Neuronal stem cell (in vitro differentiated cells): Measurements from ENCODE around the gene ZNF317.

Experiments
- DNase-seq: peaks from one replicate; pipeline ENCODE4 v3.0.0-alpha.2; 2013; ENCODE audit warnings: low spot score
- H2AFZ ChIP-seq: one replicate; pipeline ENCODE4 v1.6.1; 2013; ENCODE audit warnings: mild to moderate bottlenecking, low read length, inconsistent platforms
- H2AK5ac ChIP-seq: 2 replicates; pipeline ENCODE4 v1.6.1; 2013; ENCODE audit warnings: low read depth, mild to moderate bottlenecking, inconsistent platforms, low read length, moderate library complexity, mixed read lengths
- H2BK120ac ChIP-seq: 2 replicates; pipeline ENCODE4 v1.6.1; 2013; ENCODE audit warnings: low read depth, mild to moderate bottlenecking, inconsistent platforms, low read length, moderate library complexity, mixed read lengths
- H2BK12ac ChIP-seq: one replicate; pipeline ENCODE4 v1.6.1; 2013; ENCODE audit warnings: low read length, inconsistent platforms
- H2BK15ac ChIP-seq: 2 replicates; pipeline ENCODE4 v1.6.1; 2013; ENCODE audit warnings: mild to moderate bottlenecking, low read length, inconsistent platforms, mixed read lengths
- H2BK5ac ChIP-seq: one replicate; pipeline ENCODE4 v1.6.1; 2013; ENCODE audit warnings: inconsistent platforms, mild to moderate bottlenecking, low read length, moderate library complexity
- H3K14ac ChIP-seq: one replicate; pipeline ENCODE4 v1.6.1; 2013; ENCODE audit warnings: low read length, inconsistent platforms
- H3K18ac ChIP-seq: 2 replicates; pipeline ENCODE4 v1.6.1; 2013; ENCODE audit warnings: low read length, inconsistent platforms
- H3K23ac ChIP-seq: 2 replicates; pipeline ENCODE4 v1.6.1; 2013; ENCODE audit warnings: low read depth, mild to moderate bottlenecking, mixed read lengths, low read length, inconsistent platforms; ENCODE audit not compliant: poor library complexity
- H3K27ac ChIP-seq: replicated peaks from 3 replicates; pipeline ENCODE4 v1.5.1; 2013; ENCODE audit warnings: low read length, inconsistent platforms
- H3K27me3 ChIP-seq, 3 experiments: 2 replicates each; pipeline ENCODE4 v1.6.1; 2013; ENCODE audit warnings: low read length in 3 of 3, mild to moderate bottlenecking in 2 of 3, inconsistent platforms in 1 of 3, low read depth in 1 of 3, mixed read lengths in 1 of 3, moderate library complexity in 1 of 3; ENCODE audit not compliant: control insufficient read depth in 3 of 3, insufficient read depth in 3 of 3
- H3K36me3 ChIP-seq, 2 donors: replicated peaks in 1 of 2; 2 replicates each; pipeline ENCODE4 v1.6.1; 2013; ENCODE audit warnings: low read length in 2 of 2; ENCODE audit not compliant: control insufficient read depth in 2 of 2, insufficient read depth in 2 of 2
- H3K4ac ChIP-seq: 2 replicates; pipeline ENCODE4 v1.6.1; 2013; ENCODE audit warnings: inconsistent platforms, mild to moderate bottlenecking, low read length, moderate library complexity
- H3K4me1 ChIP-seq, 2 donors: 1 replicate in 1 of 2; 2 replicates in 1 of 2; pipeline ENCODE4 v1.6.1; 2013; ENCODE audit warnings: low read length in 2 of 2, low read depth in 1 of 2; ENCODE audit not compliant: control insufficient read depth in 2 of 2, insufficient read depth in 1 of 2
- H3K4me2 ChIP-seq: one replicate; pipeline ENCODE4 v1.6.1; 2013; ENCODE audit warnings: mild to moderate bottlenecking, low read length, inconsistent platforms; ENCODE audit not compliant: insufficient read depth, poor library complexity, severe bottlenecking
- H3K4me3 ChIP-seq, 2 donors: 2 replicates each; pipeline ENCODE4 v1.5.1; 2013; ENCODE audit warnings: low read length in 2 of 2, mild to moderate bottlenecking in 2 of 2, inconsistent platforms in 1 of 2, moderate library complexity in 1 of 2
- H3K79me1 ChIP-seq: one replicate; pipeline ENCODE4 v1.6.1; 2013; ENCODE audit warnings: low read depth, mild to moderate bottlenecking, inconsistent platforms, low read length, moderate library complexity
- H3K9ac ChIP-seq: one replicate; pipeline ENCODE4 v1.6.1; 2013; ENCODE audit warnings: mild to moderate bottlenecking, low read depth, low read length, inconsistent platforms; ENCODE audit not compliant: poor library complexity
- H3K9me3 ChIP-seq, 2 donors: replicated peaks in 1 of 2; 2 replicates each; pipeline versions ENCODE3 to v1.6.1; 2013; ENCODE audit warnings: low read length in 2 of 2, mild to moderate bottlenecking in 2 of 2, inconsistent platforms in 1 of 2, low read depth in 1 of 2, mixed read lengths in 1 of 2, moderate library complexity in 1 of 2; ENCODE audit not compliant: control insufficient read depth in 2 of 2, insufficient read depth in 1 of 2
- H4K8ac ChIP-seq: one replicate; pipeline ENCODE4 v1.6.1; 2013; ENCODE audit warnings: low read depth, mild to moderate bottlenecking, inconsistent platforms, low read length, moderate library complexity
- H4K91ac ChIP-seq: one replicate; pipeline ENCODE4 v1.6.1; 2013; ENCODE audit warnings: low read length, low read depth, mild to moderate bottlenecking, inconsistent platforms; ENCODE audit not compliant: poor library complexity
- WGBS, 2 donors: extraction: QIAGEN DNeasy Blood & Tissue Kit; methylation state at CpG; one replicate each; pipeline ENCODE4 v1.1.7; 2013; ENCODE audit warnings: missing lambda C conversion rate in 2 of 2, mixed read lengths in 1 of 2; ENCODE audit not compliant: insufficient read length in 2 of 2, insufficient replicate concordance in 1 of 2; ENCODE audit errors: extremely low coverage in 2 of 2; 5-methylcytosine and 5-hydroxymethylcytosine counted together

The ZNF317 gene

DNA sequence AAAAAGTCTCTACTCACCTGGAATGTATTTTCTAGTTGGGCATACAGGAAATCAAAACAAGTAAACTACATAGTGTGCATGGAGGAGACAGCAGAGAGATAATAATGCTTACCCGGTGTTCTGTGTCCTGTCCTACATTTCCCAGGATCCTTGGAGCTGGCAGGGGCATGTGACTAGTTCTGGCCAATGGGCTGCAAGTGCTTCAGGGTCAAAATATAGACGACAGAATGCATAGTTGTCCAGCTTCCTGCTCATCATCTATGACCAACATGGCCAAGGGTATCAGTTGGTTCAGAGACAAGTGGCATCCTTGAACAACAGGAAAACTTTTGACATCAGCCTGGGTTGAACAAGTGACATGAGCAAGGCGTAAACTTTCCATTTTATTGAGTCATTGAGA, 8.5 kb downstream of the ZNF317 start:
- H3K27ac ChIP-seq: no peak overlapping the region
- no peak overlapping the region for H3K23ac ChIP-seq
- H2AFZ ChIP-seq: no peak overlapping the region
- no peak overlapping the region for H4K91ac ChIP-seq
- no peak for DNase-seq
- H3K14ac ChIP-seq: no peak overlapping the region
- H3K4ac ChIP-seq: no peak overlapping the region
- no peak overlapping the region for H3K18ac ChIP-seq
- no peak overlapping the region for H4K8ac ChIP-seq
- H3K9ac ChIP-seq: no peak overlapping the region
- H3K4me1 ChIP-seq: no peaks in the 10 kb centered on the region
- H3K9me3 ChIP-seq: peaks cover 47 to 88% of the 10 kb centered on the region in 2 donors
- H3K79me1 ChIP-seq: peaks cover 16% of the 10 kb centered on the region
- H3K27me3 ChIP-seq: no peaks in the 10 kb centered on the region
- H2AK5ac ChIP-seq: no peak overlapping the region
- no peak overlapping the region for H3K4me2 ChIP-seq
- peaks cover 25 to 55% of the 10 kb centered on the region in 2 donors for H3K36me3 ChIP-seq
- H2BK120ac ChIP-seq: no peak overlapping the region
- WGBS, 2 donors: no CpG with 5 or more reads among the region's 3 CpGs
- no peak overlapping the region for H2BK5ac ChIP-seq
- H2BK15ac ChIP-seq: no peak overlapping the region
- no peak overlapping the region for H3K4me3 ChIP-seq
- H2BK12ac ChIP-seq: no peak overlapping the region

GRCh38 chr19:9149997-9150396, 9.8 kb downstream of the ZNF317 start:
- H3K9ac ChIP-seq: no peak overlapping the region
- H4K91ac ChIP-seq: no peak overlapping the region
- H3K14ac ChIP-seq: no peak overlapping the region
- no CpG with 5 or more reads among the region's 4 CpGs for WGBS, 2 donors
- no peaks in the 10 kb centered on the region for H3K4me1 ChIP-seq
- DNase-seq: no peak
- H4K8ac ChIP-seq: no peak overlapping the region
- no peak overlapping the region for H3K4me3 ChIP-seq
- H3K79me1 ChIP-seq: peaks cover 19% of the 10 kb centered on the region
- H3K36me3 ChIP-seq: peaks cover 27 to 63% of the 10 kb centered on the region in 2 donors
- no peak overlapping the region for H2BK5ac ChIP-seq
- no peak overlapping the region for H2AK5ac ChIP-seq
- no peaks in the 10 kb centered on the region for H3K27me3 ChIP-seq
- H3K4ac ChIP-seq: no peak overlapping the region
- peaks cover 46 to 92% of the 10 kb centered on the region in 2 donors for H3K9me3 ChIP-seq
- no peak overlapping the region for H2BK12ac ChIP-seq
- no peak overlapping the region for H3K27ac ChIP-seq
- no peak overlapping the region for H3K23ac ChIP-seq
- no peak overlapping the region for H2BK120ac ChIP-seq
- no peak overlapping the region for H2BK15ac ChIP-seq
- H3K18ac ChIP-seq: no peak overlapping the region
- H2AFZ ChIP-seq: no peak overlapping the region
- no peak overlapping the region for H3K4me2 ChIP-seq

DNA sequence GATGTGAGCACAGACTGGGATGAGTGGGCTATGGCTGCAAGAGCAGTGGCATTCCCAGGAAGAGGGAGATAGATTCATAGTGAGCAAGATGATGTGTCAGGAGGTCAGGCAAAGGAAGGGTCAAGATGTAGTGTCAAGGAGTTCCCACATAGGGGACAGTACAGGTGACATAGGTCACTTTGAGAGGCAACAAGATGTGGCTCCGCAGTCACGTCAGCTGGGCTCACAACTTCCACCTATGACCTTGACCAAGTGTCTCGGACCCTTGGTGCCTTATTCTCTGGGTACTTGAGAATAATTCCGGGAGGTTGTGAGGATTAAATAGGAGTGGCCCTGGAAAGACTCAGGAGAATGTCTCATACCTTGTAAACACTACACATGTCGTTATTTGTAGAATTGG, 10.5 kb downstream of the ZNF317 start:
- H2BK5ac ChIP-seq: no peak overlapping the region
- H4K8ac ChIP-seq: no peak overlapping the region
- no peaks in the 10 kb centered on the region for H3K4me1 ChIP-seq
- no peak overlapping the region for H2AFZ ChIP-seq
- H3K18ac ChIP-seq: no peak overlapping the region
- H3K4me3 ChIP-seq: no peak overlapping the region
- no peak overlapping the region for H2BK120ac ChIP-seq
- H2BK12ac ChIP-seq: no peak overlapping the region
- no peak overlapping the region for H3K27ac ChIP-seq
- H2BK15ac ChIP-seq: no peak overlapping the region
- peak overlapping the region; percentile 17 for H3K23ac ChIP-seq
- H2AK5ac ChIP-seq: no peak overlapping the region
- peaks cover 31 to 65% of the 10 kb centered on the region in 2 donors for H3K36me3 ChIP-seq
- H3K9me3 ChIP-seq: peaks cover 47 to 92% of the 10 kb centered on the region in 2 donors
- no peak for DNase-seq
- H3K14ac ChIP-seq: no peak overlapping the region
- no peak overlapping the region for H3K4me2 ChIP-seq
- no CpG with 5 or more reads among the region's 5 CpGs for WGBS, 2 donors
- H4K91ac ChIP-seq: no peak overlapping the region
- H3K9ac ChIP-seq: no peak overlapping the region
- no peaks in the 10 kb centered on the region for H3K27me3 ChIP-seq
- no peak overlapping the region for H3K4ac ChIP-seq
- peaks cover 19% of the 10 kb centered on the region for H3K79me1 ChIP-seq

DNA sequence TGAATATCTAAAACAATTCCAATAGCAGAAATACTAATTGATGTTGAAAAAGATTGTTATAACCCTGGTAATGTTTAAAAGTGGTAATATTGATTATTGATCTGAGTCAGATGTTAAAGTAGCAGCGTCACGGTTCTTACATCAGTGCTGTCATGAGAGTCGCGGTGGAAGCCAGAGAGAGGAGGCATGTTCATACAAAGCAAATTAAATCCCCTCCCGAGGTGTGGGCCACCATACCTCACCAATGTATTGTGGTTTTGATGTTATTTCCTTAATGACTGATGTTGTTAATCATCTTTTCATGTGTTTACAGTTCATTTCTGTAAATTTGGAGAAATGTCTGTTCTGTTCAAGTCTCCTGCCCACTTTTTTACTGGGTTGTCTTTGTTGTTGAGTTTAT, 11.2 kb downstream of the ZNF317 start:
- no peak overlapping the region for H2AK5ac ChIP-seq
- WGBS, 2 donors: no CpG with 5 or more reads among the region's 5 CpGs
- H2BK5ac ChIP-seq: no peak overlapping the region
- H3K9ac ChIP-seq: no peak overlapping the region
- no peak overlapping the region for H3K18ac ChIP-seq
- H3K27me3 ChIP-seq: no peaks in the 10 kb centered on the region
- no peaks in the 10 kb centered on the region for H3K4me1 ChIP-seq
- no peak overlapping the region for H3K4me2 ChIP-seq
- peaks cover 17% of the 10 kb centered on the region for H3K79me1 ChIP-seq
- H3K4me3 ChIP-seq: no peak overlapping the region
- no peak overlapping the region for H2AFZ ChIP-seq
- no peak overlapping the region for H3K23ac ChIP-seq
- peaks cover 52 to 93% of the 10 kb centered on the region in 2 donors for H3K9me3 ChIP-seq
- no peak overlapping the region for H3K14ac ChIP-seq
- no peak overlapping the region for H2BK120ac ChIP-seq
- H3K27ac ChIP-seq: no peak overlapping the region
- DNase-seq: no peak
- no peak overlapping the region for H3K4ac ChIP-seq
- no peak overlapping the region for H2BK12ac ChIP-seq
- peaks cover 37 to 72% of the 10 kb centered on the region in 2 donors for H3K36me3 ChIP-seq
- H4K8ac ChIP-seq: no peak overlapping the region
- no peak overlapping the region for H2BK15ac ChIP-seq
- no peak overlapping the region for H4K91ac ChIP-seq
